Measurements from ENCODE around the gene LCLAT1. TPM values are rescaled to one million over a fixed set of nuclear protein-coding genes. Genes with fewer than 3 reads are reported as not detected.

LCLAT1 gene
- polyA plus RNA-seq, 1 experiment: 10.8 TPM

GRCh38 chr2:30456579-30456978 is 9.5 kb downstream of the LCLAT1 start:
- Histone ChIP-seq H3K36me3 (ENCODE audit: control insufficient read depth, insufficient read depth, low read length) (no peaks in the 10 kb centered on the region), H3K27me3 (ENCODE audit: control insufficient read depth, insufficient read depth, low read length) (no peaks in the 10 kb centered on the region), H3K4me3 (ENCODE audit: low read depth, low read length) (no peak overlapping the region)
- ChIA-PET POLR2A (no interaction called here), CTCF (interaction anchor here (0.9 to 1.6 kb wide), 2 partner anchors 9 to 10 kb away, joined by 3 to 5 read pairs; partner anchors contain the start of gene LCLAT1)
- DNase-seq (ENCODE audit: low read depth): no peak
- no peak for TF ChIP-seq CTCF (IDR thresholded peaks at IDR 0.05; ENCODE audit: insufficient read depth, low read depth, low read length)

- ChIA-PET POLR2A (no interaction called here), CTCF (interaction anchor here (1.6 kb wide), 1 partner anchor 10 kb away, joined by 5 read pairs; the partner anchor contains the start of gene LCLAT1)
- Histone ChIP-seq H3K36me3 (ENCODE audit: control insufficient read depth, insufficient read depth, low read length) (no peaks in the 10 kb centered on the region), H3K4me3 (ENCODE audit: low read depth, low read length) (no peak overlapping the region), H3K27me3 (ENCODE audit: control insufficient read depth, insufficient read depth, low read length) (no peaks in the 10 kb centered on the region)
- TF ChIP-seq CTCF (IDR thresholded peaks at IDR 0.05; ENCODE audit: insufficient read depth, low read depth, low read length): no peak
- DNase-seq (ENCODE audit: low read depth): no peak
Measured at GRCh38 chr2:30457296-30457695, 10.2 kb downstream of the LCLAT1 start.

- DNase-seq (ENCODE audit: low read depth): no peak
- H3K4me3 ChIP-seq (ENCODE audit: low read depth, low read length): no peak overlapping the region
- no peaks in the 10 kb centered on the region for H3K27me3 ChIP-seq (ENCODE audit: control insufficient read depth, insufficient read depth, low read length)
- no peaks in the 10 kb centered on the region for H3K36me3 ChIP-seq (ENCODE audit: control insufficient read depth, insufficient read depth, low read length)
- TF ChIP-seq CTCF (IDR thresholded peaks at IDR 0.05; ENCODE audit: insufficient read depth, low read depth, low read length): no peak
- POLR2A ChIA-PET: no interaction called here
- CTCF ChIA-PET: interaction anchor here (1.0 kb wide), 1 partner anchor 12 kb away, joined by 3 read pairs; no protein-coding TSS in a partner anchor
Measured at GRCh38 chr2:30459140-30459539, 12.1 kb downstream of the LCLAT1 start.

GRCh38 chr2:30462131-30462857 is 15.2 kb downstream of the LCLAT1 start:
- no peaks in the 10 kb centered on the region for H3K36me3 ChIP-seq (ENCODE audit: control insufficient read depth, insufficient read depth, low read length)
- no peak for TF ChIP-seq CTCF (IDR thresholded peaks at IDR 0.05; ENCODE audit: insufficient read depth, low read depth, low read length)
- no peak overlapping the region for H3K4me3 ChIP-seq (ENCODE audit: low read depth, low read length)
- no peaks in the 10 kb centered on the region for H3K27me3 ChIP-seq (ENCODE audit: control insufficient read depth, insufficient read depth, low read length)
- POLR2A ChIA-PET: no interaction called here
- CTCF ChIA-PET: interaction anchor here (0.9 kb wide), 1 partner anchor 11 kb away, joined by 3 read pairs; no protein-coding TSS in a partner anchor
- DNase-seq (ENCODE audit: low read depth): no peak

GRCh38 chr2:30463535-30463934 is 16.5 kb downstream of the LCLAT1 start:
- Histone ChIP-seq H3K36me3 (ENCODE audit: control insufficient read depth, insufficient read depth, low read length) (no peaks in the 10 kb centered on the region), H3K4me3 (ENCODE audit: low read depth, low read length) (no peak overlapping the region), H3K27me3 (ENCODE audit: control insufficient read depth, insufficient read depth, low read length) (no peaks in the 10 kb centered on the region)
- no peak for TF ChIP-seq CTCF (IDR thresholded peaks at IDR 0.05; ENCODE audit: insufficient read depth, low read depth, low read length)
- CTCF ChIA-PET: no interaction called here
- POLR2A ChIA-PET: no interaction called here
- DNase-seq (ENCODE audit: low read depth): no peak
